ENCODE results near the gene HMGCLL1.

Gene HMGCLL1

GRCh38 chr6:55447891-55448290 is 131.1 kb downstream of the HMGCLL1 start:
- no peak for DNase-seq (ENCODE audit: low read depth in 2 of 2, low spot score in 1 of 2)

GRCh38 chr6:55445648-55446204 is 133.3 kb downstream of the HMGCLL1 start:
- DNase-seq (ENCODE audit: low read depth in 2 of 2, low spot score in 1 of 2): no peak

GRCh38 chr6:55443238-55444134 is 135.5 kb downstream of the HMGCLL1 start:
- DNase-seq (ENCODE audit: low read depth in 2 of 2, low spot score in 1 of 2): no peak

DNA sequence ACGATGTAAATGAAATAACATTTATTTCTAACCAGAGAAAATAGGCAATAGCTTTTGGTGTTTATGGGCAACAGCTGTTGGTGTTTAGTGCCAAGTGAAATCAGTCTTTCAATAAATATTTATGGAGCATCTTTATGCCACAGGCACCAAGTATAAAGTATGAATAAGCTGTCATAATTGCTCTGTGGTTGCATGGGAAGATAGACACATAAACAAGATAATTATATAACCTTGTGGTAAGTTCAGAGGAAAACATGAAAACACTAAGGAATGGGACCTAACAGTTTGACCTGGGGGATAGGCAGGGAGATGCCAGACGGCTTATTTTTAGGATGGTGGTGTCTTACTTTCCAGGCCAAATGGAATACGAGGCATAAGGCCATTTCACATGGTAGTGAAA is 140.8 kb downstream of the HMGCLL1 start:
- no peak for DNase-seq (ENCODE audit: low read depth in 2 of 2, low spot score in 1 of 2)

- no peak for DNase-seq (ENCODE audit: low read depth in 2 of 2, low spot score in 1 of 2)
Measured at GRCh38 chr6:55437141-55437540, 141.9 kb downstream of the HMGCLL1 start.

DNA sequence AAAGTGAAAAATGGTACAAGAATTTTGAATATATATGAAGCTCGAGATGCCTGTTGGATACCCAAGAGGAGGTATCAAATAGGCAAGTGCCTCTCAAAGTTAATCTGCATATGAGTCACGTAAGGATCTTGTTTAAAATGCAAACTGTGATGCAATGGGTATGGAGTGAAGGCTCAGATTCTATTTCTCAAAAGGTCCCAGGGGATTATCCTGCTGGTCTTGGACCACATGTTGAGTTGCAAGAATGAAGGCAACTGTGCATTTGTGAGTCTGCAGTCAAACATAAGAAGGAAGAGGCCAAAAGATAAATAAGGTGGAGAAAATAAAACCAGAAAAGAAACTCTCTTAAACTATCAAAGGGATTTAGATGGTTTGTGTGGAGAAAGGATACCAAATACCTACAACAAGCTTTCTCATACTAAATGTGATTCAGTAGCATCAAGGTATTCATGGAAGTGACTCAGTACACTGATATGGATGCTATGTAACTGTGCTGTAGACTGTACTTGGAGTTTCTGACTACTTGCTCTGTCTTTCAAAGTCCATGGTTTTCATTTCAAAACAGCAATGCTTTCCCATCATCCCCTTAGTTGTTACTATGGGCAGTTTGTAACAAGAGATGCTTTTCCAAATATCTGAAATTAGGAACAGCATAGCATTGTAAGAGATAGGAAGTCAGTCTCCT is 145.4 kb downstream of the HMGCLL1 start:
- DNase-seq (ENCODE audit: low read depth in 2 of 2, low spot score in 1 of 2): no peak

GRCh38 chr6:55423933-55424332 is 155.1 kb downstream of the HMGCLL1 start:
- no peak for DNase-seq (ENCODE audit: low read depth in 2 of 2, low spot score in 1 of 2)

- no peak for DNase-seq (ENCODE audit: low read depth in 2 of 2, low spot score in 1 of 2)
Measured at GRCh38 chr6:55410674-55411073, 168.3 kb downstream of the HMGCLL1 start.

DNA sequence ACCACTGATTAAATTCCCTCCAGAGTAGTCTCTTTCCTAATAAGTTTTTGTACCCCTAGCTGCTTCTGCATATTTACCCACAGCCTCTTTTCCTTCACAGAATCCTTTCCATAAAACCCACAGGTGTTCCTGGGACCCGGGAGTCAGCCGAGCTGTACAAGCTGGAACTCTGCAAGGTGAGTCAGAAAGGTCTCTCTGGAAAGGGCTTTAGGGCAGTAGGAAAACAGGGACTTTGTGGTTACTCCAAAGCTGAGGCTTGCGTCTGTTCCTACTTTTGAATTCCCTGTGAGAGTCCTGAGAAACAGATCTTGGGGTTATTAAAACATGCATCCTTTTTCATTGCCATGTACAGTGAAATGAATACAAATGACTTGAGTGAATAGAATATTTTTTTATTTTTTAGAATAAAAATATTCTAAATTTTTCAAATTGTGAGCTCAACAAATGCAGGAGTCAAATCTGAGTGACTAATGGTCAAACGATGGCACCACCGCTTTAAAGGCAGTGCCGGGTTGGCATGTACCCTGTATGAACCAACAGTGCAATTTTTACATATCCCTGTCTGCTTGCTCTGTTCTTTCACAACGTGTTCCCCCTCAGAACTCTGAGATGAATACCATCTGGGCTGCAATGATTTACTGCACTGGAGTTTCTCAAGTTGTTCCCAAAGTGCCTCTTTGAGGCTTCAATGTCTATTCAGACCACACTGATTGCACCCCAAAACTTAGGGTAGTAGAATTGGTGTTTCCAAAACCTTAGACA is 173.3 kb downstream of the HMGCLL1 start:
- DNase-seq (ENCODE audit: low read depth in 2 of 2, low spot score in 1 of 2): no peak

DNA sequence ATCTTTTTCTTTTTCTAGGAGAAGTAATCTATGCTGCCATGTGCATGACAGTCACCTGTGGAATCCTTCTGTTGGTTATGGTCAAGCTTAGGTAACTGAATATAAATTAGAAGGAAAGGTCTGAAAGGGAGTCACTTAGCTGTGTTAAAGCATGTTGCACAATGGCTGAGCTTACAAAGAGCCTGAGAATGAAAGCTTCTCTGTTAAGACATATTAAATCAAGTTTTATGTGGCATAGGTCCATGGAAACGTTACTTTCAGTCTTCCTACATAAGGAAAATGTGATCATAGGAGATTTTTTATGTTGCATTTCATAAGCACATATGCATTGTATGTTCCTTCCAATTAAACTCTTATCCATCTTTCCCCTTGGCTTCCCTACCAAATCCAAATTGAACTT is 179.6 kb downstream of the HMGCLL1 start:
- DNase-seq (ENCODE audit: low read depth in 2 of 2, low spot score in 1 of 2): no peak

DNA sequence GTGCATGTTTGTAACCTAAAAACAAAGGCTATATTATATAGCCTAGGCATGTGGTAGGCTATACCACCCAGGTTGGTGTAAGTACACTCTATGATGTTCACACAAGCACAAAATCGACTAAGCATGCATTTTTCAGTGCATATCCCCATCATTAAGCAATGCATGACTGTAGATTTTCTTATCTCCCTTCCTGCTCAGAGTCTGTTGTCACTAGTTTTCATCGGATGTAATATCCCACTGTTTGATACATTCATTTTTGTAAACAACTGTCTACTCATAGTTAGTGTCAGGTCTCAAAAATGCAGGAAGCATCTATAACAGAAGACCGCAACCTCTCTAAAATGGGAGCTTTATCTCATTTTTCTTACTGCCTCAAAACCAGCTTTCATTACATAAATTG is 181.0 kb downstream of the HMGCLL1 start:
- DNase-seq (ENCODE audit: low read depth in 2 of 2, low spot score in 1 of 2): no peak

- DNase-seq (ENCODE audit: low read depth in 2 of 2, low spot score in 1 of 2): no peak
Measured at GRCh38 chr6:55395871-55396270, 183.1 kb downstream of the HMGCLL1 start.

- no peak for DNase-seq (ENCODE audit: low read depth in 2 of 2, low spot score in 1 of 2)
Measured at GRCh38 chr6:55388211-55388610, 190.8 kb downstream of the HMGCLL1 start.

Measured in stimulated activated CD8-positive, alpha-beta memory T cell treated with anti-CD3 and anti-CD28 coated beads, Interleukin-4, amount 100 ng/mL, for 1 hour (primary cell).